ENCODE data around the gene OR8B3.

OR8B3 gene

DNA sequence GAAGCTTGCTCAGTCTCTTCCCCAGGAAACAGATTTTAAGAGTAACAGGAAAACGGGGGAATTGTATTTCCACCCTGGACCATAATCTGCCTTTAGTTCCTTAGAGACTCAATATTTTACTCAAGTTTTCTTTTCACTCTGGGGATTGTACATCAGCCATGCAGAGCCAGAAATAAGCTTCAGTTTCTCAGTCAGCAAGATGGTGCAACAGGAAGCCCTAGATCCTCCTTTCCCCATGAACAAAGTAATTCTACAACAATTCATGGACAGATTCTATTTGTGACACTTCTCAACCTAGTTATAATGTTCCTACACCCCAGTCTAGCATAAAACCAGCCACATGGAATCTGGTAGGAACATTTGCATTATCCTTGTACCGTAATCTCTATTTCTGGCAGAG is 39.3 kb downstream of the OR8B3 start:
- no peak for DNase-seq (ENCODE audit: low spot score)

DNA sequence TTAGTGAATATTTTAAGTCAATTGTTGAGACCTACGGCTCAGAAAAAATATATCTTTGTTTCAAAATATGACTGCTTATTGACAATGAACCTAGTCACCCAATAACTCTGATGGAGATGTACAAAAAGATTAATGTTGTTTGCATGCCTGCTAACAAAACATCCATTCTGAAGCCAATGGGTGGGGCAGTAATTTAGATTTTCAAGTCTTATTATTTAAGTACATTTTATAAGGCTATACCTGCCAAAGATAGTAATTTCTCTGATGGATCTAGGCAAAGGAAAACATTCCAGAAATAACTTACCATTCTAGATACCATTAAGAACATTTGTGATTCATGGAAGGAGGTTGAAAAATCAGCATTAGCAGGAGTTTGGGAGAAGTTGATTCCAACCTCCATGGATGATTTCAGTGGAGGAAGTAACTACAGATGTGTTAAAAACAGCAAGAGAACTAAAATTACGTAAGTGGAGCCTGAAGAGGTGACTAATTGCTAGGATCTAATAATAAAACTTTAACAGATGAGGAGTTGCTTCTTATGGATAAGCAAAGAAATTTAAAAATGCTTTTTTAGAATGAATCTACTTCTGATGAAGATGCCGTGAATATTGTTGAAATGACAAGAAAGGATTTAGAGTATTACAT is 52.4 kb downstream of the OR8B3 start:
- no peak for DNase-seq (ENCODE audit: low spot score)
